Measurements from ENCODE around the gene RFTN1. TPM values are rescaled to one million over a fixed set of nuclear protein-coding genes. Genes with fewer than 3 reads are reported as not detected.

Gene RFTN1
- total and polyA plus RNA-seq, 2 donors (not counting 1 experiment from before 2014, with no cell fraction given), result 32.4 to 156 TPM

DNA sequence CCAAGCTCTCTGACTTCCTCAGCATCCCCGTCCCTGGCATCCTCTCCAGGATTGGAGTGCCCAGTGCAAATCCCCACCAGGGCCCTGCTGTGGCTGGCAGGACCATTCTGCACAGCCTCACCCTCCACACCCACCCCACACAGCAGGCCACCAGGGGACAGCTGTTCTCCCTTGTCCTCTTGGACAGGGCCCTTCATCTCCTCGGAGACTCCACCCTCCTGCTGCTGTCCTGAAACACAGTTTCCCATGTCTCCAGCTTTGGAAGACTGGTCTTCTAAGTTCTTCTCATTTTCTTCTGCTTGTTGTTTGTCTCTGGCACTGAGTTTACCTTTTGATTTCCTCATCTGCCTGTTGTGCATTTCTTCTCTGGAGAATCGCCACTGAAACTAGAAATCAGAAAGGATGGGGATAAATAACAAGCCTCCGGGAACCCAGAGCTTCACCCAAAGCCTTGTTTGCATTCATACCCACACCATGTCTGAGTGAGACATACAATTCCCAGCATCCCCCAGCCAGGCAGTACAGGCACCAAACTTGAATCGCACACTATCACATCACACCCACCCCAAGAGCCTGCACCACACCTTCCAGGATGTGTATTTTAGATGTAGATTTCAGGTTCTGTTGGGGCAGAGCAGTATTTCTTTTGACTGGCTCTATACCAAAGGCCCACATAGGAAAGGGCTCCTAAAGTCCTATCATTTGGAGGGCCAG lies 196.5 kb downstream of the RFTN1 start:
- H3K27ac Mint-ChIP-seq, result no peak overlapping the region
- H2AFZ ChIP-seq (ENCODE audit: insufficient read depth, low read depth, low read length, poor library complexity, severe bottlenecking), result no peak overlapping the region
- peaks cover 7 to 9% of the 10 kb centered on the region in 2 donors for H3K4me1 ChIP-seq (ENCODE audit: control insufficient read depth in 2 of 2, insufficient read depth in 2 of 2, low read length in 2 of 2)
- peaks cover 2 to 67% of the 10 kb centered on the region in 2 experiments for H3K36me3 ChIP-seq (replicated peaks in 1 of 2; ENCODE audit: control extremely low read depth in 1 of 2, control insufficient read depth in 1 of 2, extremely low read depth in 1 of 2, insufficient read depth in 2 of 2, low read length in 1 of 2)
- intact Hi-C loops (cut with micrococcal nuclease), result no loop called here
- H3K27me3 ChIP-seq (replicated peaks in 1 of 4; ENCODE audit: control extremely low read depth in 1 of 4, control insufficient read depth in 3 of 4, insufficient read depth in 4 of 4, low read length in 3 of 4), result no peaks in the 10 kb centered on the region
- no peaks in the 10 kb centered on the region for H3K27me3 Mint-ChIP-seq
- H4K20me1 ChIP-seq (ENCODE audit: control insufficient read depth, insufficient read depth, low read length, poor library complexity, severe bottlenecking), result no peaks in the 10 kb centered on the region
- H3K9me3 ChIP-seq (ENCODE audit: control extremely low read depth in 1 of 3, control insufficient read depth in 2 of 3, insufficient read depth in 1 of 3, low read length in 2 of 3), result no peaks in the 10 kb centered on the region
- no peak overlapping the region for H3K9ac ChIP-seq (ENCODE audit: low read length)
- no peak for ATAC-seq (ENCODE audit: low read depth)
- peaks cover 7% of the 10 kb centered on the region for H3K79me2 ChIP-seq (ENCODE audit: control insufficient read depth, insufficient read depth, low read length)
- H3K4me1 Mint-ChIP-seq, result peaks cover 7% of the 10 kb centered on the region
- H3K9me3 Mint-ChIP-seq (ENCODE audit: insufficient read depth), result no peaks in the 10 kb centered on the region
- ChIA-PET POLR2A (interaction anchor here (0.6 kb wide), 1 partner anchor 38 kb away, joined by 3 read pairs; no protein-coding TSS in a partner anchor), CTCF (interaction anchor here (1.1 to 2.5 kb wide), 2 partner anchors 17 to 26 kb away, joined by 3 to 8 read pairs; no protein-coding TSS in a partner anchor)
- H3K4me3 ChIP-seq (ENCODE audit: control extremely low read depth in 1 of 5, extremely low read depth in 1 of 5, insufficient read depth in 1 of 5, low read depth in 2 of 5, low read length in 4 of 5), result no peak overlapping the region
- no peak for TF ChIP-seq EZH2 (IDR thresholded peaks at IDR 0.05; ENCODE audit: borderline replicate concordance, insufficient read depth, low read depth, low read length, poor library complexity, severe bottlenecking)
- TF ChIP-seq, protein P1, sequence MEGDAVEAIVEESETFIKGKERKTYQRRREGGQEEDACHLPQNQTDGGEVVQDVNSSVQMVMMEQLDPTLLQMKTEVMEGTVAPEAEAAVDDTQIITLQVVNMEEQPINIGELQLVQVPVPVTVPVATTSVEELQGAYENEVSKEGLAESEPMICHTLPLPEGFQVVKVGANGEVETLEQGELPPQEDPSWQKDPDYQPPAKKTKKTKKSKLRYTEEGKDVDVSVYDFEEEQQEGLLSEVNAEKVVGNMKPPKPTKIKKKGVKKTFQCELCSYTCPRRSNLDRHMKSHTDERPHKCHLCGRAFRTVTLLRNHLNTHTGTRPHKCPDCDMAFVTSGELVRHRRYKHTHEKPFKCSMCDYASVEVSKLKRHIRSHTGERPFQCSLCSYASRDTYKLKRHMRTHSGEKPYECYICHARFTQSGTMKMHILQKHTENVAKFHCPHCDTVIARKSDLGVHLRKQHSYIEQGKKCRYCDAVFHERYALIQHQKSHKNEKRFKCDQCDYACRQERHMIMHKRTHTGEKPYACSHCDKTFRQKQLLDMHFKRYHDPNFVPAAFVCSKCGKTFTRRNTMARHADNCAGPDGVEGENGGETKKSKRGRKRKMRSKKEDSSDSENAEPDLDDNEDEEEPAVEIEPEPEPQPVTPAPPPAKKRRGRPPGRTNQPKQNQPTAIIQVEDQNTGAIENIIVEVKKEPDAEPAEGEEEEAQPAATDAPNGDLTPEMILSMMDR (IDR thresholded peaks at IDR 0.05), result no peak
- no peak overlapping the region for H3K27ac ChIP-seq (ENCODE audit: low read length in 2 of 2)
- no peak overlapping the region for H3K4me2 ChIP-seq (replicated peaks; ENCODE audit: low read depth, low read length, poor library complexity, severe bottlenecking)
- 98% methylated on average over 3 of the region's 5 CpGs for WGBS (ENCODE audit: insufficient coverage)
- no peak for DNase-seq
- no peak overlapping the region for H3K4me3 Mint-ChIP-seq

DNA sequence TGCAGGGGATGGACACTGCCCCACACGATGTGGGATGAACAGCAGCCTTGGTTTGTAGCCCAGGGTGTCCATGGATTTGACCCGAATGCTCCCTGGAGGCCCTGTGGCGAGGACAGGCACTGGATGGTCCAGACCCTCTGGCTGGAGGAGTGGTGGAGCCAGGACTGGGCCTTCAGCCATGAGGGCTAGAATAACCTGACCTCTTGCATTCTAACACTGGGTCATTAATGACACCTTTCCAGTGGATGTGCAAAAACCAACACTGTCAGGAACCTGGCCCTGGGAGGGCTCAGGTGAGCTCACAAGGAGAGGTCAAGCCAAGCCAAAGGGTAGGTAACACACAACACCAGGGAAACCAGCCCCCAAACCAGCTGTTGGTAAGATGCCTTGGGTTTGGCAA lies 197.1 kb downstream of the RFTN1 start:
- ATAC-seq (ENCODE audit: low read depth) (no peak), DNase-seq (no peak)
- ChIA-PET CTCF (interaction anchor here (1.1 to 2.5 kb wide), 2 partner anchors 17 to 26 kb away, joined by 3 to 8 read pairs; no protein-coding TSS in a partner anchor), POLR2A (no interaction called here)
- Histone ChIP-seq H3K27me3 (replicated peaks in 1 of 4; ENCODE audit: control extremely low read depth in 1 of 4, control insufficient read depth in 3 of 4, insufficient read depth in 4 of 4, low read length in 3 of 4) (no peaks in the 10 kb centered on the region), H4K20me1 (ENCODE audit: control insufficient read depth, insufficient read depth, low read length, poor library complexity, severe bottlenecking) (no peaks in the 10 kb centered on the region), H3K79me2 (ENCODE audit: control insufficient read depth, insufficient read depth, low read length) (peaks cover 7% of the 10 kb centered on the region), H3K9me3 (ENCODE audit: control extremely low read depth in 1 of 3, control insufficient read depth in 2 of 3, insufficient read depth in 1 of 3, low read length in 2 of 3) (no peaks in the 10 kb centered on the region), H3K4me2 (replicated peaks; ENCODE audit: low read depth, low read length, poor library complexity, severe bottlenecking) (no peak overlapping the region), H3K36me3 (replicated peaks in 1 of 2; ENCODE audit: control extremely low read depth in 1 of 2, control insufficient read depth in 1 of 2, extremely low read depth in 1 of 2, insufficient read depth in 2 of 2, low read length in 1 of 2) (peaks cover 2 to 61% of the 10 kb centered on the region in 2 experiments), H2AFZ (ENCODE audit: insufficient read depth, low read depth, low read length, poor library complexity, severe bottlenecking) (no peak overlapping the region), H3K27ac (ENCODE audit: low read length in 2 of 2) (no peak overlapping the region), H3K4me1 (ENCODE audit: control insufficient read depth in 2 of 2, insufficient read depth in 2 of 2, low read length in 2 of 2) (peaks cover 13 to 16% of the 10 kb centered on the region in 2 donors), H3K4me3 (ENCODE audit: control extremely low read depth in 1 of 5, extremely low read depth in 1 of 5, insufficient read depth in 1 of 5, low read depth in 2 of 5, low read length in 4 of 5) (no peak overlapping the region), H3K9ac (ENCODE audit: low read length) (no peak overlapping the region)
- Mint-ChIP-seq H3K27me3 (no peaks in the 10 kb centered on the region), H3K9me3 (ENCODE audit: insufficient read depth) (no peaks in the 10 kb centered on the region), H3K4me3 (no peak overlapping the region), H3K27ac (no peak overlapping the region), H3K4me1 (peaks cover 13% of the 10 kb centered on the region)
- intact Hi-C loops (cut with micrococcal nuclease), result no loop called here
- whole genome bisulfite sequencing (ENCODE audit: insufficient coverage), result 100% methylated on average over 3 of the region's 3 CpGs
- TF ChIP-seq, protein P1 (IDR thresholded peaks at IDR 0.05), result no peak
- no peak for TF ChIP-seq EZH2 (IDR thresholded peaks at IDR 0.05; ENCODE audit: borderline replicate concordance, insufficient read depth, low read depth, low read length, poor library complexity, severe bottlenecking)
